Measurements from ENCODE around the gene CCDC50.

DNA sequence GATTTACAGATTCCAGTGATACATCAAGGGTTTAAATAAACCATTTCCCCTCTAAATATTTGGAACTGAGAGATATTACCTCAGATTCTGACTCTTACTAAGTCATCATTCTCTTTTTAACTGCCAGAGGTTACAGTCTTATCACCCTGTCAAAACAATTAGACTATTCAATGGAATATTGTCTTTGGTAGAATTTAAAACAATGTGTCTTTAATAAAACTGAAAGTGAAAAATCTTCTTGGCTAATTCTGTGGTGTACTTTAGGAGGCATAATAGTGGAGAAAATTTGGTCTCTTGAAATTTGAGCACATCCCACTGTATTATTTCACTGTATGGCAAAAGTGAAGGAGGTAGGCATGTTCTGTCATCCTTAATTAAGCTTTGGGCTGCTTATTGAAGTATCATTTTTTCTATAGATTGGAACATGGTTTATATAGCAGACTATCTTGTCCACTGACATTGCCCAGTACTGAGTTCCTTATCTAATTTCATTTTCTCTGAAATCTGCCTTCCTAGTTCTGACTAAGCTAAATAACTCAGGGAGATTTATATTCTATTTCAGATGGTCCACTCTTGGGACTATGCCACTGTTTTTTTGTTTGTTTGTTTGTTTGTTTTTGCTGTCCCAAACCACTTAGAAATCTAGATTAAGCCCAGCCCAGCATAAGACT lies 49.1 kb downstream of the CCDC50 start:
- TF ChIP-seq, protein P1, sequence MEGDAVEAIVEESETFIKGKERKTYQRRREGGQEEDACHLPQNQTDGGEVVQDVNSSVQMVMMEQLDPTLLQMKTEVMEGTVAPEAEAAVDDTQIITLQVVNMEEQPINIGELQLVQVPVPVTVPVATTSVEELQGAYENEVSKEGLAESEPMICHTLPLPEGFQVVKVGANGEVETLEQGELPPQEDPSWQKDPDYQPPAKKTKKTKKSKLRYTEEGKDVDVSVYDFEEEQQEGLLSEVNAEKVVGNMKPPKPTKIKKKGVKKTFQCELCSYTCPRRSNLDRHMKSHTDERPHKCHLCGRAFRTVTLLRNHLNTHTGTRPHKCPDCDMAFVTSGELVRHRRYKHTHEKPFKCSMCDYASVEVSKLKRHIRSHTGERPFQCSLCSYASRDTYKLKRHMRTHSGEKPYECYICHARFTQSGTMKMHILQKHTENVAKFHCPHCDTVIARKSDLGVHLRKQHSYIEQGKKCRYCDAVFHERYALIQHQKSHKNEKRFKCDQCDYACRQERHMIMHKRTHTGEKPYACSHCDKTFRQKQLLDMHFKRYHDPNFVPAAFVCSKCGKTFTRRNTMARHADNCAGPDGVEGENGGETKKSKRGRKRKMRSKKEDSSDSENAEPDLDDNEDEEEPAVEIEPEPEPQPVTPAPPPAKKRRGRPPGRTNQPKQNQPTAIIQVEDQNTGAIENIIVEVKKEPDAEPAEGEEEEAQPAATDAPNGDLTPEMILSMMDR (conservative IDR thresholded peaks at IDR 0.05; ENCODE audit: low read depth, low read length) = no peak
- TF ChIP-seq EZH2 (IDR thresholded peaks at IDR 0.05; ENCODE audit: low read length, unreplicated experiment) = no peak
- TF ChIP-seq EZH2phosphoT487 (IDR thresholded peaks at IDR 0.05; ENCODE audit: borderline replicate concordance, low read length) = no peak
